ENCODE data around the gene MPP1.

Gene MPP1

DNA sequence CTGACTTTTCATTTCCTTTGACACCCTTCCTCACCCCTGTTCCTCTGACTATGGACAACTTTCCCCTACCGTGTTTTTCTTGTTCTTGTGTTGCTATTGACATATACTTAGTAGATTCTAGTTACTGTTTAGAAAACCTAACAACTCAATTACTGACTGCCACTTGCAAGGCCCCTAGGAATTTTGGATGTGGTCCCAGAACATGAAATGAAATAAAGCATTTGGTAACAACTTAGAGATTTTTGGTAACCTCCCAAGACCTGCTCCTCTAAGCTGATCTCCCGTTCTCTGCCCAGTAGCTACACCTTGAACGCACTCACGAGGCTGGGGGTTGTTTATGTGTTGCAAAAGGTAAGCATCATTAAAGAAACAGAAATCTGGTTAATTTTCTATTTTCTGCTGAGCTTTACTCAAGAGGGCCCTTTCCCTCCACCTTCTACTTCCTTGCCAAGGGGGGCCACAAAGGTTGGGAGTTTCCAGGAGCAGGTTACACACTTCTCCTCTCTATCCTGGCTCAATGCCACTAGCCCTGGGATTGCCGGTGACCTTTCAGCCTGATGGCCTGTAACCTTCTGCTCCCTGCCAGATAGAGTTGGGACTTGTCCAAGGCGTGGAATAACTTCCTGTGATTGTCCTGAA lies 74.9 kb downstream of the MPP1 start:
- DNase-seq: no peak

- DNase-seq: no peak
Measured at GRCh38 chrX:154729439-154729838, 75.8 kb downstream of the MPP1 start.

Data from CD4-positive, alpha-beta T cell treated with Interleukin-1 beta for 1 hour (primary cell).